ENCODE data around the gene NKD2. TPM values are rescaled to one million over a fixed set of nuclear protein-coding genes. Genes with fewer than 3 reads are reported as not detected.

Gene NKD2, protein sequence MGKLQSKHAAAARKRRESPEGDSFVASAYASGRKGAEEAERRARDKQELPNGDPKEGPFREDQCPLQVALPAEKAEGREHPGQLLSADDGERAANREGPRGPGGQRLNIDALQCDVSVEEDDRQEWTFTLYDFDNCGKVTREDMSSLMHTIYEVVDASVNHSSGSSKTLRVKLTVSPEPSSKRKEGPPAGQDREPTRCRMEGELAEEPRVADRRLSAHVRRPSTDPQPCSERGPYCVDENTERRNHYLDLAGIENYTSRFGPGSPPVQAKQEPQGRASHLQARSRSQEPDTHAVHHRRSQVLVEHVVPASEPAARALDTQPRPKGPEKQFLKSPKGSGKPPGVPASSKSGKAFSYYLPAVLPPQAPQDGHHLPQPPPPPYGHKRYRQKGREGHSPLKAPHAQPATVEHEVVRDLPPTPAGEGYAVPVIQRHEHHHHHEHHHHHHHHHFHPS
- 0.13 TPM in 1 of 3 replicates, not detected in the others for polyA plus RNA-seq
- polyA plus RNA-seq (2011; ENCODE audit: low read depth), result not detected
- polyA plus RNA-seq (2011; cell fraction: cytosol; rRNA removed), result 0.32 TPM in 1 of 2 replicates, not detected in the other
- 0.25 and 0.40 TPM in 2 replicates for polyA plus RNA-seq (2011; cell fraction: nucleus; rRNA removed)
- 0.17 and 0.41 TPM in 2 replicates for polyA plus RNA-seq (2012; ENCODE audit: low replicate concordance)
- 0.10 TPM in 1 of 3 replicates, not detected in the others for polyA minus RNA-seq
- not detected for polyA minus RNA-seq (2011; cell fraction: cytosol; rRNA and poly(A)+ RNA removed)
- polyA minus RNA-seq (2011; cell fraction: nucleus; rRNA and poly(A)+ RNA removed), result 1.2 TPM in 1 of 2 replicates, not detected in the other

DNA sequence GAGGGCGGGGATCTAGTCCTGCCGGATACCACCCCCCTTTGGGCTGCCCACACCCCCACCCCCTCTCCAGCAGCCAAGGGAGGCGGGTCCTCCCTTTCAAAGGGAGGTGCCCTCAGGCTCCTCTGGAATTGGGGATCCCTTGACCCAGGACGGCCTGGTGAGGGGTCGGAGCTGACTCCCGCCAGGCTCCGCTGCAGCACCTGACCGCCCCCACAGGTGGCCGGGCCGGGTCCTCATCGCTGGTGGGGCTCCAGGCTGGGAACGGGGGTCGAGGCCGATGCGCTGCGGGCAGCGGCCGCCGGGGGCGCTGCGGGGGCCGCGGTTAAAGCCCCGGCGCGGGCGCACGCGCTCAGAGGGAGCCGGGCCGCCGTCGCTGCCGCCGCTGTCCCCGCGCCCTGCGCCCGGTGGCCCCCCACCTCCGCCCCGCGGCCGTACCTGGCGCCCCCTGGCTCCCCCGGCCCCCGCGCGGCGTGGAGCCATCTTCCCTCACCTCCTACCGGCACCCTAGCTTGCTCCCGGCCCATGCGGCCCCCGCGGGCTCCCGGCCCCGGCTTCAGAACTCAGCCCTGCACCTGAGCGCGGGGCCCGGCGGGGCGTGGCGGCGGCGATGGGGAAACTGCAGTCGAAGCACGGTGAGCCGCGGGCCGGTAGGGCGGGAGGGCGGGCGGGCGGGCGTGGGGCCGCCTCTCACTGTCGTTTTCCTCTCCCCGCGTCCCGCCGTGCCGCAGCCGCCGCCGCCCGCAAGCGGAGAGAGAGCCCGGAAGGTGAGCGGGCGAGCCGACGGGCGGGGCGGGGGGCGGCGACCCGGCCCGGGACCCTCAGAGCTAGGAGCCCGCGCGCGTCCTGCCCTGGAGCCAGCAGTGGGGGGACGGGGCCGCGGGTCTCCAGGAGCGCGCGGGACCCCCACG lies at the start of gene NKD2:
Gene NKD2 (plus strand): TSS at position 352 of the 908 bp plus-strand sequence. CDS start 256 bp downstream, at position 608.
- no peak for FAIRE-seq
- Histone ChIP-seq H3K4me3 (ENCODE audit: control insufficient read depth in 2 of 3, extremely low read depth in 1 of 3, insufficient read depth in 2 of 3, low read depth in 1 of 3, low read length in 3 of 3) (no peak within 1 kb of the TSS), H3K4me2 (ENCODE audit: control insufficient read depth, extremely low read depth, insufficient read depth, low read depth, low read length) (no peak within 1 kb of the TSS), H3K79me2 (ENCODE audit: control insufficient read depth, insufficient read depth, low read length) (no peaks in the 10 kb centered on the region), H3K36me3 (ENCODE audit: control insufficient read depth in 2 of 2, extremely low read depth in 1 of 2, insufficient read depth in 2 of 2, low read length in 2 of 2) (no peaks in the 10 kb centered on the region), H3K9ac (ENCODE audit: control insufficient read depth, extremely low read depth, insufficient read depth, low read length) (no peak within 1 kb of the TSS), H4K20me1 (ENCODE audit: control insufficient read depth, extremely low read depth, insufficient read depth, low read length) (peaks cover 8% of the 10 kb centered on the region), H3K27me3 (ENCODE audit: control insufficient read depth, extremely low read depth, insufficient read depth, low read length) (peaks cover 93% of the 10 kb centered on the region), H3K27ac (ENCODE audit: control insufficient read depth, insufficient read depth, low read length) (no peak within 1 kb of the TSS), H2AFZ (ENCODE audit: control insufficient read depth, low read length) (no peak within 1 kb of the TSS), H3K9me3 (ENCODE audit: control insufficient read depth, low read depth, low read length) (no peaks in the 10 kb centered on the region), H3K4me1 (ENCODE audit: control insufficient read depth, extremely low read depth, insufficient read depth, low read length) (peaks cover 9% of the 10 kb centered on the region), H3K9me1 (ENCODE audit: control insufficient read depth, extremely low read depth, insufficient read depth, low read length) (no peaks in the 10 kb centered on the region)
- DNase-seq (ENCODE audit: low read depth, low spot score), result no peak
- dilution Hi-C loops (cut with MboI; ENCODE audit: extremely low pct_ligation_motif_present, low sequenced_read_pairs), result no loop called here
- TF ChIP-seq EZH2 (IDR thresholded peaks at IDR 0.05; ENCODE audit: low read length), result no peak
- TF ChIP-seq, protein P1, sequence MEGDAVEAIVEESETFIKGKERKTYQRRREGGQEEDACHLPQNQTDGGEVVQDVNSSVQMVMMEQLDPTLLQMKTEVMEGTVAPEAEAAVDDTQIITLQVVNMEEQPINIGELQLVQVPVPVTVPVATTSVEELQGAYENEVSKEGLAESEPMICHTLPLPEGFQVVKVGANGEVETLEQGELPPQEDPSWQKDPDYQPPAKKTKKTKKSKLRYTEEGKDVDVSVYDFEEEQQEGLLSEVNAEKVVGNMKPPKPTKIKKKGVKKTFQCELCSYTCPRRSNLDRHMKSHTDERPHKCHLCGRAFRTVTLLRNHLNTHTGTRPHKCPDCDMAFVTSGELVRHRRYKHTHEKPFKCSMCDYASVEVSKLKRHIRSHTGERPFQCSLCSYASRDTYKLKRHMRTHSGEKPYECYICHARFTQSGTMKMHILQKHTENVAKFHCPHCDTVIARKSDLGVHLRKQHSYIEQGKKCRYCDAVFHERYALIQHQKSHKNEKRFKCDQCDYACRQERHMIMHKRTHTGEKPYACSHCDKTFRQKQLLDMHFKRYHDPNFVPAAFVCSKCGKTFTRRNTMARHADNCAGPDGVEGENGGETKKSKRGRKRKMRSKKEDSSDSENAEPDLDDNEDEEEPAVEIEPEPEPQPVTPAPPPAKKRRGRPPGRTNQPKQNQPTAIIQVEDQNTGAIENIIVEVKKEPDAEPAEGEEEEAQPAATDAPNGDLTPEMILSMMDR (optimal IDR thresholded peaks at IDR 0.05 in 1 of 3, IDR thresholded peaks at IDR 0.05 in 1 of 3, conservative IDR thresholded peaks at IDR 0.05 in 1 of 3; ENCODE audit: extremely low read depth in 1 of 3, insufficient read depth in 2 of 3, low read length in 3 of 3), result peak in 1 of 3 experiments; percentile 59

GRCh38 chr5:959581-960531 lies 48.7 kb upstream of the NKD2 start:
- H3K4me2 ChIP-seq (ENCODE audit: control insufficient read depth, extremely low read depth, insufficient read depth, low read depth, low read length), result no peak overlapping the region
- H3K4me3 ChIP-seq (ENCODE audit: control insufficient read depth in 2 of 3, extremely low read depth in 1 of 3, insufficient read depth in 2 of 3, low read depth in 1 of 3, low read length in 3 of 3), result no peak overlapping the region
- no peaks in the 10 kb centered on the region for H3K9me1 ChIP-seq (ENCODE audit: control insufficient read depth, extremely low read depth, insufficient read depth, low read length)
- dilution Hi-C loops (cut with MboI; ENCODE audit: extremely low pct_ligation_motif_present, low sequenced_read_pairs), result no loop called here
- H2AFZ ChIP-seq (ENCODE audit: control insufficient read depth, low read length), result no peak overlapping the region
- no peak overlapping the region for H3K9ac ChIP-seq (ENCODE audit: control insufficient read depth, extremely low read depth, insufficient read depth, low read length)
- DNase-seq (ENCODE audit: low read depth, low spot score) (no peak), FAIRE-seq (no peak)
- no peak overlapping the region for H3K27ac ChIP-seq (ENCODE audit: control insufficient read depth, insufficient read depth, low read length)
- no peaks in the 10 kb centered on the region for H4K20me1 ChIP-seq (ENCODE audit: control insufficient read depth, extremely low read depth, insufficient read depth, low read length)
- H3K36me3 ChIP-seq (ENCODE audit: control insufficient read depth in 2 of 2, extremely low read depth in 1 of 2, insufficient read depth in 2 of 2, low read length in 2 of 2), result no peaks in the 10 kb centered on the region
- peaks cover 22% of the 10 kb centered on the region for H3K27me3 ChIP-seq (ENCODE audit: control insufficient read depth, extremely low read depth, insufficient read depth, low read length)
- no peaks in the 10 kb centered on the region for H3K9me3 ChIP-seq (ENCODE audit: control insufficient read depth, low read depth, low read length)
- H3K4me1 ChIP-seq (ENCODE audit: control insufficient read depth, extremely low read depth, insufficient read depth, low read length), result peaks cover 10% of the 10 kb centered on the region
- no peaks in the 10 kb centered on the region for H3K79me2 ChIP-seq (ENCODE audit: control insufficient read depth, insufficient read depth, low read length)
- TF ChIP-seq, protein P1 (optimal IDR thresholded peaks at IDR 0.05 in 1 of 3, IDR thresholded peaks at IDR 0.05 in 1 of 3, conservative IDR thresholded peaks at IDR 0.05 in 1 of 3; ENCODE audit: extremely low read depth in 1 of 3, insufficient read depth in 2 of 3, low read length in 3 of 3), result no peak
- no peak for TF ChIP-seq EZH2 (IDR thresholded peaks at IDR 0.05; ENCODE audit: low read length)
